ENCODE results near the gene MED12L. TPM values are rescaled to one million over a fixed set of nuclear protein-coding genes. Genes with fewer than 3 reads are reported as not detected.

Gene MED12L
- total and polyA plus RNA-seq, 5 donors = 0.25 to 1.2 (median 0.71) TPM

- 57% methylated on average over 5 of the region's 5 CpGs for WGBS
- peak; percentile 38 to 71 (median 49) for DNase-seq
- ATAC-seq = peak; percentile 86 to 89
- Histone ChIP-seq H3K4me3 (ENCODE audit: low read length) (no peak overlapping the region), H3K9me3 (ENCODE audit: control insufficient read depth, low read length) (no peaks in the 10 kb centered on the region), H3K27me3 (ENCODE audit: control insufficient read depth, insufficient read depth) (no peaks in the 10 kb centered on the region), H3K4me1 (ENCODE audit: control insufficient read depth, insufficient read depth, low read length) (no peaks in the 10 kb centered on the region), H3K27ac (ENCODE audit: low read length) (no peak overlapping the region)
- intact Hi-C loops (cut with DNase I) = loop anchor here in 3 of 4 donors (5.0 to 10.0 kb wide), 4 partner anchors 209 to 469 kb away; no protein-coding TSS in a partner anchor
Measured at GRCh38 chr3:151445273-151446001, 360.0 kb downstream of the MED12L start.

- Histone ChIP-seq H3K9me3 (ENCODE audit: control insufficient read depth, low read length) (no peaks in the 10 kb centered on the region), H3K27me3 (ENCODE audit: control insufficient read depth, insufficient read depth) (no peaks in the 10 kb centered on the region), H3K4me1 (ENCODE audit: control insufficient read depth, insufficient read depth, low read length) (no peaks in the 10 kb centered on the region), H3K27ac (ENCODE audit: low read length) (no peak overlapping the region), H3K4me3 (ENCODE audit: low read length) (no peak overlapping the region)
- intact Hi-C loops (cut with DNase I) = loop anchor here in 3 of 4 donors (5.0 to 10.0 kb wide), 4 partner anchors 209 to 469 kb away; no protein-coding TSS in a partner anchor
- WGBS = 55% methylated on average over 3 of the region's 3 CpGs
- no peak for ATAC-seq
- DNase-seq = no peak
Measured at GRCh38 chr3:151446002-151446340, 360.5 kb downstream of the MED12L start.

- no peaks in the 10 kb centered on the region for H3K27me3 ChIP-seq (ENCODE audit: control insufficient read depth, insufficient read depth)
- intact Hi-C loops (cut with DNase I) = no loop called here
- ATAC-seq = no peak
- DNase-seq = no peak
- H3K4me3 ChIP-seq (ENCODE audit: low read length) = no peak overlapping the region
- no peak overlapping the region for H3K27ac ChIP-seq (ENCODE audit: low read length)
- H3K9me3 ChIP-seq (ENCODE audit: control insufficient read depth, low read length) = no peaks in the 10 kb centered on the region
- WGBS = 40% methylated on average over 1 of the region's 1 CpG
- no peaks in the 10 kb centered on the region for H3K4me1 ChIP-seq (ENCODE audit: control insufficient read depth, insufficient read depth, low read length)
Measured at GRCh38 chr3:151452368-151452767, 366.9 kb downstream of the MED12L start.

- Histone ChIP-seq H3K9me3 (ENCODE audit: control insufficient read depth, low read length) (no peaks in the 10 kb centered on the region), H3K4me3 (ENCODE audit: low read length) (no peak overlapping the region), H3K27me3 (ENCODE audit: control insufficient read depth, insufficient read depth) (no peaks in the 10 kb centered on the region), H3K27ac (ENCODE audit: low read length) (no peak overlapping the region), H3K4me1 (ENCODE audit: control insufficient read depth, insufficient read depth, low read length) (no peaks in the 10 kb centered on the region)
- ATAC-seq (no peak), DNase-seq (no peak)
- 37% methylated on average over 2 of the region's 2 CpGs for WGBS
- intact Hi-C loops (cut with DNase I) = no loop called here
Measured at GRCh38 chr3:151452841-151453240, 367.4 kb downstream of the MED12L start.

GRCh38 chr3:151456065-151456464 is 370.6 kb downstream of the MED12L start:
- intact Hi-C loops (cut with DNase I) = no loop called here
- DNase-seq (no peak), ATAC-seq (no peak)
- WGBS = 92% methylated on average over 3 of the region's 3 CpGs
- Histone ChIP-seq H3K4me1 (ENCODE audit: control insufficient read depth, insufficient read depth, low read length) (no peaks in the 10 kb centered on the region), H3K9me3 (ENCODE audit: control insufficient read depth, low read length) (no peaks in the 10 kb centered on the region), H3K27me3 (ENCODE audit: control insufficient read depth, insufficient read depth) (no peaks in the 10 kb centered on the region), H3K4me3 (ENCODE audit: low read length) (no peak overlapping the region), H3K27ac (ENCODE audit: low read length) (no peak overlapping the region)

- Histone ChIP-seq H3K4me3 (ENCODE audit: low read length) (peak overlapping the region; percentile 42), H3K27me3 (ENCODE audit: control insufficient read depth, insufficient read depth) (no peaks in the 10 kb centered on the region), H3K27ac (ENCODE audit: low read length) (no peak overlapping the region), H3K9me3 (ENCODE audit: control insufficient read depth, low read length) (no peaks in the 10 kb centered on the region), H3K4me1 (ENCODE audit: control insufficient read depth, insufficient read depth, low read length) (no peaks in the 10 kb centered on the region)
- intact Hi-C loops (cut with DNase I) = no loop called here
- peak; percentile 56 to 84 for ATAC-seq
- WGBS = 36% methylated on average over 3 of the region's 3 CpGs
- DNase-seq = peak in 2 of 3 donors; percentile 41 to 59
Measured at GRCh38 chr3:151459358-151459757, 373.9 kb downstream of the MED12L start.

- Histone ChIP-seq H3K9me3 (ENCODE audit: control insufficient read depth, low read length) (no peaks in the 10 kb centered on the region), H3K27me3 (ENCODE audit: control insufficient read depth, insufficient read depth) (no peaks in the 10 kb centered on the region), H3K27ac (ENCODE audit: low read length) (peak overlapping the region; percentile 49), H3K4me1 (ENCODE audit: control insufficient read depth, insufficient read depth, low read length) (no peaks in the 10 kb centered on the region), H3K4me3 (ENCODE audit: low read length) (peak overlapping the region; percentile 42)
- DNase-seq = no peak
- ATAC-seq = peak in 1 of 2 donors; percentile 24
- 38% methylated on average over 2 of the region's 2 CpGs for WGBS
- intact Hi-C loops (cut with DNase I) = loop anchor here in 1 of 4 donors (10.0 kb wide), 1 partner anchor 375 kb away; no protein-coding TSS in a partner anchor
Measured at GRCh38 chr3:151460228-151460627, 374.8 kb downstream of the MED12L start.

- no peaks in the 10 kb centered on the region for H3K27me3 ChIP-seq (ENCODE audit: control insufficient read depth, insufficient read depth)
- intact Hi-C loops (cut with DNase I) = loop anchor here in 1 of 4 donors (10.0 kb wide), 1 partner anchor 374 kb away; no protein-coding TSS in a partner anchor
- ATAC-seq = peak; percentile 74 to 84
- peak within 1 kb of the TSS; percentile 49 for H3K27ac ChIP-seq (ENCODE audit: low read length)
- no peaks in the 10 kb centered on the region for H3K4me1 ChIP-seq (ENCODE audit: control insufficient read depth, insufficient read depth, low read length)
- peak; percentile 33 to 81 (median 75) for DNase-seq
- peak within 1 kb of the TSS; percentile 42 for H3K4me3 ChIP-seq (ENCODE audit: low read length)
- WGBS = 14% methylated on average over 40 of the region's 40 CpGs
- no peaks in the 10 kb centered on the region for H3K9me3 ChIP-seq (ENCODE audit: control insufficient read depth, low read length)
Measured at GRCh38 chr3:151460774-151461450, 375.4 kb downstream of the MED12L start, which contains the start of gene IGSF10. Gene IGSF10, minus strand, starts transcription at chr3:151461061. Its CDS starts 2,352 bp downstream, at chr3:151458709.

GRCh38 chr3:151462278-151462780 is 376.9 kb downstream of the MED12L start:
- Histone ChIP-seq H3K4me3 (ENCODE audit: low read length) (no peak overlapping the region), H3K4me1 (ENCODE audit: control insufficient read depth, insufficient read depth, low read length) (no peaks in the 10 kb centered on the region), H3K9me3 (ENCODE audit: control insufficient read depth, low read length) (no peaks in the 10 kb centered on the region), H3K27ac (ENCODE audit: low read length) (no peak overlapping the region), H3K27me3 (ENCODE audit: control insufficient read depth, insufficient read depth) (no peaks in the 10 kb centered on the region)
- WGBS = 90% methylated on average over 6 of the region's 6 CpGs
- intact Hi-C loops (cut with DNase I) = loop anchor here in 1 of 4 donors (10.0 kb wide), 1 partner anchor 372 kb away; no protein-coding TSS in a partner anchor
- DNase-seq (no peak), ATAC-seq (no peak)

- H3K27ac ChIP-seq (ENCODE audit: low read length) = no peak overlapping the region
- H3K27me3 ChIP-seq (ENCODE audit: control insufficient read depth, insufficient read depth) = no peaks in the 10 kb centered on the region
- WGBS = 69% methylated on average over 1 of the region's 1 CpG
- H3K4me3 ChIP-seq (ENCODE audit: low read length) = no peak overlapping the region
- H3K9me3 ChIP-seq (ENCODE audit: control insufficient read depth, low read length) = no peaks in the 10 kb centered on the region
- H3K4me1 ChIP-seq (ENCODE audit: control insufficient read depth, insufficient read depth, low read length) = no peaks in the 10 kb centered on the region
- DNase-seq = no peak
- ATAC-seq = no peak
- intact Hi-C loops (cut with DNase I) = loop anchor here in 1 of 4 donors (10.0 kb wide), 1 partner anchor 372 kb away; no protein-coding TSS in a partner anchor
Measured at GRCh38 chr3:151462991-151463390, 377.5 kb downstream of the MED12L start.

- H3K4me1 ChIP-seq (ENCODE audit: control insufficient read depth, insufficient read depth, low read length) = no peaks in the 10 kb centered on the region
- WGBS = 91% methylated on average over 1 of the region's 1 CpG
- H3K27ac ChIP-seq (ENCODE audit: low read length) = no peak overlapping the region
- intact Hi-C loops (cut with DNase I) = loop anchor here in 1 of 4 donors (10.0 kb wide), 1 partner anchor 368 kb away; no protein-coding TSS in a partner anchor
- ATAC-seq (no peak), DNase-seq (no peak)
- no peaks in the 10 kb centered on the region for H3K9me3 ChIP-seq (ENCODE audit: control insufficient read depth, low read length)
- H3K4me3 ChIP-seq (ENCODE audit: low read length) = no peak overlapping the region
- H3K27me3 ChIP-seq (ENCODE audit: control insufficient read depth, insufficient read depth) = no peaks in the 10 kb centered on the region
Measured at GRCh38 chr3:151467069-151467468, 381.6 kb downstream of the MED12L start.

All from right cardiac atrium (tissue), 5 donors.